PFSK-1 (cell line): ENCODE data around the gene SLC22A3.

Experiments used
- POLR2AphosphoS5 ChIP-seq: IDR thresholded peaks from 2 replicates; pipeline ENCODE4 v1.6.1; 2012; ENCODE audit warnings: low read depth, mild to moderate bottlenecking, control low read depth, low read length, moderate library complexity
- TAF1 ChIP-seq: IDR thresholded peaks from 2 replicates; pipeline ENCODE4 v1.6.1; 2012; ENCODE audit warnings: low read length, control low read depth, borderline replicate concordance; ENCODE audit not compliant: insufficient read depth

GRCh38 chr6:160494576-160494975, 146.4 kb downstream of the SLC22A3 start:
- TF ChIP-seq POLR2AphosphoS5, result no peak
- TF ChIP-seq TAF1, result no peak
